ENCODE data around the gene SUB1.

The SUB1 gene

GRCh38 chr5:32642276-32643002 is 57.1 kb downstream of the SUB1 start:
- in situ Hi-C loops (cut with MboI; ENCODE audit: low sequenced_read_pairs) = no loop called here

GRCh38 chr5:32645246-32645645 is 59.9 kb downstream of the SUB1 start:
- in situ Hi-C loops (cut with MboI; ENCODE audit: low sequenced_read_pairs) = no loop called here

- in situ Hi-C loops (cut with MboI; ENCODE audit: low sequenced_read_pairs) = no loop called here
Measured at GRCh38 chr5:32646061-32646969, 61.0 kb downstream of the SUB1 start.

GRCh38 chr5:32651088-32651487 is 65.7 kb downstream of the SUB1 start:
- in situ Hi-C loops (cut with MboI; ENCODE audit: low sequenced_read_pairs) = no loop called here

- in situ Hi-C loops (cut with MboI; ENCODE audit: low sequenced_read_pairs) = no loop called here
Measured at GRCh38 chr5:32651638-32652037, 66.3 kb downstream of the SUB1 start.
